OCI-LY3 (cell line): ENCODE results near the gene CEP131.

ENCODE experiments used
- CTCF ChIP-seq: fragments of 200-600, 300-600 bp; sonication (generic); IDR thresholded peaks from 2 replicates; pipeline ENCODE4 v1.5.1; 2014; ENCODE audit warnings: antibody characterized with exemption, low read length, low read depth
- EZH2phosphoT487 ChIP-seq: fragments of 200-600 bp; shearing (Covaris generic); IDR thresholded peaks from 2 replicates; pipeline ENCODE4 v1.6.1; 2018; ENCODE audit warnings: antibody characterized with exemption, mixed run types, low read depth

- TF ChIP-seq CTCF (no peak), EZH2phosphoT487 (no peak)
These were observed 24.7 kb upstream of the CEP131 start for GRCh38 chr17:81247339-81247990.
